T-helper 1 cell treated with Interleukin-12 subunit alpha and Interleukin-12 subunit beta and Interleukin-4 antibody, amounts not matched to agents 30 ng/mL and 1 ng/mL, for 36 hours (primary cell): ENCODE results near the gene COL23A1. TPM values are rescaled to one million over a fixed set of nuclear protein-coding genes. Genes with fewer than 3 reads are reported as not detected.

Source experiments
- intact Hi-C: fragments of 100-400 bp; cut with micrococcal nuclease; formaldehyde crosslinking; loops from one replicate; pipeline ENCODE4 v1.15.1; 2024
- total RNA-seq: library from RNA; stranded (reverse); gene quantifications from 2 replicates; pipeline ENCODE4 v1.2.3, GENCODE V29; 2022

The COL23A1 gene
- total RNA-seq, 1 donor from 2014 or later: not detected

DNA sequence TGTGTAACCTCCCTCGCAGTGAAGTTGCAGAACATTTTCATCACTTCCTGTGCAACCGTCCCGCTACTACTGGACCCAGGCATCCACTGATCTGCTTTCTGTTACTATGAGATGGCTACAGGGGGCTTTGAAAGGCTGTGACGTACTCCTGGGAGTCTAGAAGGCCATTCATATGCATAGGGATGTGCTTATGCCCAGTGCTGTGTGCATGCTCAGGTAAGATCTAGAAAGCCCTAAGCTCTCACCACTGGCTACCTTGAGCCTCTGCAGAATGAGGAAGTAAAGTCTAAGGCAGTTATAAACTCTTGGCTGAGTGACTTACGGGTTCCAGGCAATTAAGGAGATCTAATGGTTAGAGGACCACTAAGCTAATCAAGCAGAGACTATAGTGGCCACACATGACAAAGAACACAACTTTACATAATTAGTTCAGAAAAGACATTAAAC, 374.1 kb downstream of the COL23A1 start:
- intact Hi-C loops: no loop called here

- intact Hi-C loops: no loop called here
These were observed 374.8 kb downstream of the COL23A1 start for GRCh38 chr5:178215280-178216002.

DNA sequence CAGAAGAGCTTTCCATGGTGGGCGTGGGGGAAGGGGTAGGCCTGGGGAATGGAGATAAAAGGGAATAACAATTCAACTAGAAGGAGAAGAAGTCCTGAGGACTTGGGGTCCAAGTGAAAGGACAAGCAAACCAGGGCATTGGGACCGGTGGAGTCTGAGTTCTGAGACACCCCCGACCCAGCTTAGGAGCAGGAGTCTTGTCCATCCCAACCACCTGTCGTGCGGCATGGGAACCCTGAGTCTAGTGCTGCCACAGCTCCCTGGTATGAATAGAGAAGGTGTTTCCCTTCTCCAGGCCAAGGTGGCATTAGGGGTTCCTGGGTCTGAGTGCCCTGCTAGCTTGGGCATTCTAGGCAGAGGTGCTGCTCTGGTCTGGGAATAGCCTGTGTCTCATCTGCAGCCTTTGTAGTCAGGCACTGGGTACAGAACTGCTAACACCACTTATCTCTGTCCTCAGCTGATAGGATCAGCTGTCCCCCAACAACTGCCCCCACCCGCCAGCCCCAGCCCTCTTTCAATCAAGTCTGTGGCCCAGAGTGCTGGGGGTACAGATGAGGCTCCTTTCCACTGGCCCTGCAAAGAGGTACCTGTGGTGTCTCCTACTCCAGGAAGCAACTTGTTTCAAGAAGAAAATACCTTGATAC, 375.9 kb downstream of the COL23A1 start:
- intact Hi-C loops: no loop called here

GRCh38 chr5:178213748-178214151, 376.4 kb downstream of the COL23A1 start:
- intact Hi-C loops: no loop called here

- intact Hi-C loops: no loop called here
These were observed 377.2 kb downstream of the COL23A1 start for GRCh38 chr5:178213003-178213461.

DNA sequence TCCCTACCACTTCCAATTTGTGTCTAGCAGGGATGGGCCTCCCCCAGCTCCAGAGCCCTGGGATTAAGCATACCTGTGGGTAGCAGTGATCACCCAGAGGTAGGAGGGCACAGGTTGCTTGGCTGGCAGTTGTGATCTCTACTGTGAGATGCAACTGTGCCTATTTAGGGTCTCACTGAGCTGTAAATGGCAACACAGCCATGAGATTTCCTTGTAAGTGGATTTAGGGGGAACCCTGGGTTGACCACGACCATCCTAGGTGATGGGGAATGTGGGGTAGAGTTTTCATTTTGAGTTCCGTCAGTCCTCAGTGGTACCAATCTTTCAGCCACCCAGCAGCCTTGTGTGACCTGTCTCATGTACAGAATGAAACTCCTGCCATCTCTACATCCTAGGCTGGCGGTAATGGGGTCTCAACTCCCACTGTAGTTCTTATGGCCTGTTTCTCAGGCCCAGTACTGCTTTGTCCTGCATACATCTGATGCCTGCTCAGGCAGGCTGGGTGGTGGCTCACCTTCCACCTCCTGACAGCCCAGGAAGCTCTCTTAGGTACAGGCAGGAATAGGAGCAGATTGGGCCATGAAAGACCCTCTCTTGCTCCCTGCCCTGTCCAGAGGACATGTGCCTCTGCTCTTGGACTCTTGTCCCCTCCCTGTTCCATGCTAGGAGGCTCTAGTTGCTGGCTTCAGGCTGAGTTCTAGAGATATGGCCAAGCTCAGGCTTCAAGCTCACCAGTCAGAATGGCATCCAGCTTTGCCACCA, 377.8 kb downstream of the COL23A1 start:
- intact Hi-C loops: no loop called here

DNA sequence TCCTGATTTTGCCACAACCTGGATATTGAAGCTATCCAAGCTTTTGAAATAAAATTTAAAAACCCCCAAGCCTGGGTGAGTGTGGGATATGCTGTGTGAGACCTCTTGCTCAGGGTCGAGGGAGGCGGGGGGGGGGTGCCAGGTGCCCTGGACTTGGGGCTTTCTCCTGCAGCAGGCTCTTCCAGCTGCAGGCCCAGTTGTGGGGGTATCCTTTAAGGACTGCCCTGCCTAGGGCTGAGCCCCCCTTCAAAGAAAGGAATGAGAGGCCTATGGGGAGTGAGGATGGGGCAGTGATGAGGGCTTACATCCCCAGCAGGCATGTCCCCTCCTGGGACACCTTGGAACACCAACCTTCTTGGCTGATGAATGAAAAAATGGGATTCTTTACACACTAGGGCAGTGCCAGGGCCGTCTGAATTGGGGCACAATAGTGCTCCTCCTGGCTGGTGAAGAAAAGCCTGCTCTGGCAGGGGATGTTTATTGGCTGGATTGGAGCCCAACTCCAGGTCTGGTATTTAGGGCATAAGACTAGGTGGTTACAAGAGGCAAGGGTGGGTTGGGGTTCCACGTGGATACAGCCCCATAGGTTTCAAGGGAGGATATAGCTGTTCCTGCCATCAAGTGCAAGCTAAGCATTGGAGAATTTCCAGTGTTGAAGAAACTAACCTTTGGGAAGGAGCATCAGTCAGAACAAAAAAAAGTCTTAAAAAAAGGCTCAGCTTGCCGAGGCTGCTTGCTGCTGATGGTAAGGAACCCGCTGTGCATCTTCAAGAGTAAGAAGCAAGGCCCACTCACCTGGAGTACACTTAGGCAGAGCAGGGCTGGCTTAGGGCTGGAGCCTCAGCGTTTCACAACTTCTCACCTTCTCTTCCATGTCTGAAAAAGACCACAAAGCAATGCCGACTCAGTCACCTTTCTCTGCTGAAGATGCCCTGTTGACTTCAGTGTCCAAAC, 378.8 kb downstream of the COL23A1 start:
- intact Hi-C loops: no loop called here

DNA sequence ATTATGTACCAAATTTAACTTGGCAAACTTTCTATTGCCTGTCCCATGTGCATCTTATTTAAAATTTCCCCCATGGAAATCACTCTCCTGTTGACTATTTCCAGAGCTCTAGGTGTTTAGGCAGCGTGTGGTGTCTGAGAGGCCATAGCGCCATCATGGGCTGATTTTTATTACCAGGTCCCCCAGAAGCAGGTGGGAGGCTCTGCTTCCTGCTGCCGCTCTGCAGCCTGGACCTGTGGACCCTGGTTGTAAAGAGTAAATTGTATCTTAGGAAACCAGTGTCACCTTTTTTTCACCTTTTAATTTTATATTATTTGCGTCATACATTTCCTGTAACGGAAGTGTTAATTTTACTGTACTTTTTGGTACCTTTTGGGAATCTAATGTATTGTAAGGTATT, 379.5 kb downstream of the COL23A1 start:
- intact Hi-C loops: no loop called here

DNA sequence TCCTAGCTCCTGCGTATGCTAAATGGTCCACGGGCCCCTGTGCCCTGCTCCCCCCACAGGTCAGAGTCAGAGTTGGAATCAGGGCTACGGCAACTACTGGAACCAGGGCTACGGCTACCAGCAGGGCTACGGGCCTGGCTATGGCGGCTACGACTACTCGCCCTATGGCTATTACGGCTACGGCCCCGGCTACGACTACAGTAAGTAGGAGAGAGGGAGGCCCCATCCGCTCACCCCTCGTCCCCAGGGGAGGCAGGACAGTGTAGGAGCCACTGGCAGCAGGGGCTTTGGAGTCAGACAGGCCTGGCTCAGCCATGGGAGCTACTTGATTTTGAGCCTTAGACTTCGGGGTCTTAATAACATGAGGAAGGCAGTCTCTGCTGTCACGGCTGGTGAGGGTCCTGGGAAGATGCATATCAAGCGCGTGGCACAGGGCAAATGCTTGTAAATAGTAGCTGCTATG, 380.1 kb downstream of the COL23A1 start:
- intact Hi-C loops: no loop called here

GRCh38 chr5:178209334-178210072, 380.7 kb downstream of the COL23A1 start:
- intact Hi-C loops: loop anchor here (10.0 kb wide), 3 partner anchors 1615 to 1825 kb away; partner anchors contain the start of genes HIGD2A, NOP16, RNF44 and SQSTM1

- intact Hi-C loops: loop anchor here (10.0 kb wide), 3 partner anchors 1616 to 1824 kb away; partner anchors contain the start of genes HIGD2A, NOP16, RNF44 and SQSTM1
These were observed 381.5 kb downstream of the COL23A1 start for GRCh38 chr5:178208540-178209227.

DNA sequence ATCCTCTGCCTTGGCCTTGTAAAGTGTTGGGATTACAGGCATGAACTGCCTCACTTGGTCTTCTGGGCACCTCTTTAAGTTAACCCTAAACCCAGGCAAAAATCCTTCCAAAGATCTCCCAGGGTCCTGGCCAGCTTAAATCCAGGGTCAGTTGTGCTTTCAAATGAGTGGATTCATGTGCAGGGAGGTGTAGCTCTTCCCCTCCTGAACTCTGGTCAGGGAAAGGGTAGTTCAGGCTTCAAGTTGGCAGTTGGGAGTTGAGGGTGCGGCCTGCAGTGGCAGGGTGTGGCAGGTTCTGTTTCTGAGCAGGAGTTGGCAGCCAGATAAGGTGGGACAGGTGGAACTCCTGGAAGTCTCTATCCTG, 382.3 kb downstream of the COL23A1 start:
- intact Hi-C loops: loop anchor here (10.0 kb wide), 3 partner anchors 1617 to 1823 kb away; partner anchors contain the start of genes HIGD2A, NOP16, RNF44 and SQSTM1

DNA sequence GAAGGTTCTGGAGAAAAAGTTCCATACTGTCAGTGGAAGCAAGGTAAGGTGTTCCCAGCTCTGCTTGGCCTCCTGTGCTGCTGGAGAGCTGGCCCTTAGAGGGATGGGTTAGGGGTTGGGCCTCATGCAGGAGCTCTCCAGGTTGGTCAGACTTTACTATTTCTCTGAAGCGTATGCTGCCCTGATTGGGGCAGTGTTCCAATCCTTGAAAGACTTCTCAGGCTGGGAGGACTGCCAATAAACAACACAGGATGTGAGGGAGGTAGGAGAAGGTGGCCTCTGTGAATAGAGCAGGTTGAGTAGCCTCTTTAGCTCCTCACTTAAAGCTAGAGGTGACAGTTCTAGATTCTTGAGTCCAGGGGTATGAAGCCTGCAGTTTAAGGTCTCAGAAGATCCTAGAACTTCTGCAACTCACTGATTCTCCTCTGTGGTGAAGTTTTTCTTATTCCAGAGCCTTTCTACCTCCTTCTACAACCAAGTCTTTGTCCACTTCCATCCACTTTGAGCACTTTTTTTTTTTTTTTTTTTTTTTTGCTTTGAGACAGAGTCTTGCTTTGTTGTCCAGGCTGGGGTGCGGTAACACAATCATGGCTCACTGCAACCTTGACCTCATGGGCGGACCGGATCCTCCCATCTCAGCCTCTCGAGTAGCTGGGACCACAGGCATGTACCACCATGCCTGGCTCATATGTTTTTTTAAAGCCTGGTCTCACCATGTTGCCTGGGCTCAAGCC, 382.8 kb downstream of the COL23A1 start:
- intact Hi-C loops: loop anchor here (10.0 kb wide), 3 partner anchors 1617 to 1823 kb away; partner anchors contain the start of genes HIGD2A, NOP16, RNF44 and SQSTM1

- intact Hi-C loops: loop anchor here (10.0 kb wide), 3 partner anchors 1618 to 1822 kb away; partner anchors contain the start of genes HIGD2A, NOP16, RNF44 and SQSTM1
These were observed 383.8 kb downstream of the COL23A1 start for GRCh38 chr5:178206166-178207101.

DNA sequence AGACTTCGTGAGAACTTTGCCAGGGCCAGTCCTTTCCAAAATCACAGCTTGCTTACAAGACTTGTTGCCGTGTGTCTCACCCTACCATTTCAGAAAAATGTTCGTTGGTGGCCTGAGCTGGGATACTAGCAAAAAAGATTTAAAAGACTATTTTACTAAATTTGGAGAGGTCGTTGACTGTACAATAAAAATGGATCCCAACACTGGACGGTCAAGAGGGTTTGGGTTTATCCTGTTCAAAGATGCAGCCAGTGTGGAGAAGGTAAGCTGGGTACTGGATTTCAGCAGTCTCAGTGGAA, 384.5 kb downstream of the COL23A1 start:
- intact Hi-C loops: loop anchor here (2.0 to 10.0 kb wide), 5 partner anchors 13 to 1821 kb away; partner anchors contain the start of genes HIGD2A, NOP16, RMND5B and RNF44

GRCh38 chr5:178204935-178205748, 385.1 kb downstream of the COL23A1 start:
- intact Hi-C loops: loop anchor here (1.0 to 10.0 kb wide), 12 partner anchors 14 to 1820 kb away; partner anchors contain the start of genes COL23A1, HIGD2A, NOP16 and PHYKPL
